Loucy (cell line): ENCODE results near the gene PPP1R13B.

ENCODE experiments used
- H2AFZ ChIP-seq: fragments of 200-600 bp; sonication (generic); 2 replicates; pipeline ENCODE4 v1.6.0; 2016; ENCODE audit warnings: antibody characterized with exemption, mild to moderate bottlenecking, low read length, moderate library complexity
- H3F3A ChIP-seq: fragments of 200-600 bp; 2 replicates; pipeline ENCODE4 v1.6.0; 2016; ENCODE audit warnings: antibody characterized with exemption, low read depth, mild to moderate bottlenecking
- H3K27me3 ChIP-seq: fragments of 200-600 bp; sonication (generic); 2 replicates; pipeline ENCODE4 v1.6.1; 2014; ENCODE audit warnings: low read length, mild to moderate bottlenecking; ENCODE audit not compliant: insufficient read depth, poor library complexity, severe bottlenecking
- H3K36me3 ChIP-seq: fragments of 200-600 bp; sonication (generic); 2 replicates; pipeline ENCODE4 v1.6.1; 2016; ENCODE audit warnings: low read length; ENCODE audit not compliant: insufficient read depth
- H3K4me1 ChIP-seq: fragments of 200-600 bp; sonication (generic); 2 replicates; pipeline ENCODE4 v1.5.1; 2014; ENCODE audit warnings: low read length, mild to moderate bottlenecking; ENCODE audit not compliant: insufficient read depth, poor library complexity, severe bottlenecking
- H3K4me2 ChIP-seq: fragments of 200-600 bp; sonication (generic); 2 replicates; pipeline ENCODE4 v1.6.0; 2014; ENCODE audit warnings: antibody characterized with exemption, low read length, low read depth, mild to moderate bottlenecking; ENCODE audit not compliant: poor library complexity, severe bottlenecking
- H3K4me3 ChIP-seq: fragments of 200-600 bp; sonication (generic); 2 replicates; pipeline ENCODE4 v1.5.1; 2014; ENCODE audit warnings: low read length, mild to moderate bottlenecking, mixed read lengths; ENCODE audit not compliant: poor library complexity, severe bottlenecking
- H3K79me2 ChIP-seq: fragments of 200-600 bp; sonication (generic); 2 replicates; pipeline ENCODE4 v1.6.1; 2014; ENCODE audit warnings: low read length; ENCODE audit not compliant: insufficient read depth
- H3K9ac ChIP-seq: fragments of 200-600 bp; sonication (generic); 2 replicates; pipeline ENCODE4 v1.6.0; 2014; ENCODE audit warnings: mild to moderate bottlenecking, low read depth, low read length, moderate library complexity; ENCODE audit not compliant: poor library complexity, severe bottlenecking
- H3K9me2 ChIP-seq: fragments of 200-600 bp; sonication (generic); replicated peaks from 2 replicates; pipeline ENCODE4 v1.6.1; 2016; ENCODE audit warnings: low read depth, low read length, mixed read lengths
- H3K9me3 ChIP-seq: fragments of 200-600 bp; sonication (generic); 2 replicates; pipeline ENCODE4 v1.6.1; 2014; ENCODE audit warnings: mild to moderate bottlenecking, antibody characterized with exemption, low read length, low read depth; ENCODE audit not compliant: insufficient read depth
- H4K20me1 ChIP-seq: fragments of 200-600 bp; sonication (generic); 2 replicates; pipeline ENCODE4 v1.6.0; 2014; ENCODE audit warnings: antibody characterized with exemption, low read length, mild to moderate bottlenecking; ENCODE audit not compliant: insufficient read depth, poor library complexity, severe bottlenecking
- CTCF ChIP-seq: fragments of 200-600 bp; sonication (generic); conservative IDR thresholded peaks from 2 replicates; pipeline ENCODE4 v1.5.1; 2014; ENCODE audit warnings: mild to moderate bottlenecking, antibody characterized with exemption, low read length
- EZH2phosphoT487 ChIP-seq: fragments of 200-600 bp; IDR thresholded peaks from 2 replicates; pipeline ENCODE4 v1.6.1; 2018; ENCODE audit warnings: antibody characterized with exemption, mild to moderate bottlenecking, moderate library complexity, borderline replicate concordance

Gene PPP1R13B

GRCh38 chr14:103746701-103747100 lies 100.7 kb downstream of the PPP1R13B start:
- no peaks in the 10 kb centered on the region for H3F3A ChIP-seq
- no peak overlapping the region for H3K4me2 ChIP-seq
- TF ChIP-seq CTCF (no peak), EZH2phosphoT487 (no peak)
- H3K36me3 ChIP-seq, result peaks cover 7% of the 10 kb centered on the region
- H3K4me3 ChIP-seq, result no peak overlapping the region
- H4K20me1 ChIP-seq, result no peaks in the 10 kb centered on the region
- no peaks in the 10 kb centered on the region for H3K9me3 ChIP-seq
- H3K9me2 ChIP-seq, result no peaks in the 10 kb centered on the region
- H2AFZ ChIP-seq, result no peak overlapping the region
- H3K27me3 ChIP-seq, result no peaks in the 10 kb centered on the region
- H3K9ac ChIP-seq, result no peak overlapping the region
- peaks cover 10% of the 10 kb centered on the region for H3K4me1 ChIP-seq
- no peaks in the 10 kb centered on the region for H3K79me2 ChIP-seq

GRCh38 chr14:103745424-103745823 lies 102.0 kb downstream of the PPP1R13B start:
- Histone ChIP-seq H4K20me1 (no peaks in the 10 kb centered on the region), H3K4me3 (no peak overlapping the region), H3K4me1 (peaks cover 10% of the 10 kb centered on the region), H3K79me2 (no peaks in the 10 kb centered on the region), H3K9me3 (no peaks in the 10 kb centered on the region), H3K36me3 (no peaks in the 10 kb centered on the region; the same call in 1 of the 2 replicates), H3F3A (no peaks in the 10 kb centered on the region), H3K9me2 (no peaks in the 10 kb centered on the region), H2AFZ (no peak overlapping the region), H3K4me2 (no peak overlapping the region), H3K27me3 (no peaks in the 10 kb centered on the region), H3K9ac (no peak overlapping the region)
- TF ChIP-seq EZH2phosphoT487 (no peak), CTCF (no peak)

- H3K4me1 ChIP-seq, result peaks cover 10% of the 10 kb centered on the region
- no peak overlapping the region for H2AFZ ChIP-seq
- H3K9me3 ChIP-seq, result no peaks in the 10 kb centered on the region
- no peak overlapping the region for H3K9ac ChIP-seq
- H3K9me2 ChIP-seq, result no peaks in the 10 kb centered on the region
- no peaks in the 10 kb centered on the region for H3K27me3 ChIP-seq
- no peak overlapping the region for H3K4me2 ChIP-seq
- no peaks in the 10 kb centered on the region for H3F3A ChIP-seq
- H3K36me3 ChIP-seq, result no peaks in the 10 kb centered on the region; the same call in 1 of the 2 replicates
- no peak overlapping the region for H3K4me3 ChIP-seq
- H3K79me2 ChIP-seq, result no peaks in the 10 kb centered on the region
- TF ChIP-seq CTCF (no peak), EZH2phosphoT487 (no peak)
- no peaks in the 10 kb centered on the region for H4K20me1 ChIP-seq
Observed at GRCh38 chr14:103744621-103745395, 102.6 kb downstream of the PPP1R13B start.
